Uterus (tissue), 2 donors: ENCODE data around the gene DCLK3.

Experiments used
- POLR2A ChIP-seq, 2 donors: fragments of 450-650 bp; IDR thresholded peaks; one replicate each; pipeline ENCODE4 v1.6.1; 2016; ENCODE audit warnings: antibody characterized with exemption in 2 of 2, mild to moderate bottlenecking in 1 of 2, moderate library complexity in 1 of 2
- TF ChIP-seq, protein P1 (sequence below), 4 experiments: fragments of 200-600 bp in 2 of 4; fragments of 450-650 bp in 2 of 4; sonication (generic) in 2 of 4; IDR thresholded peaks; one replicate each; pipeline ENCODE4 v1.5.1; 2016 to 2019; ENCODE audit warnings: antibody characterized with exemption in 4 of 4, mild to moderate bottlenecking in 2 of 4, moderate library complexity in 1 of 4

DNA sequence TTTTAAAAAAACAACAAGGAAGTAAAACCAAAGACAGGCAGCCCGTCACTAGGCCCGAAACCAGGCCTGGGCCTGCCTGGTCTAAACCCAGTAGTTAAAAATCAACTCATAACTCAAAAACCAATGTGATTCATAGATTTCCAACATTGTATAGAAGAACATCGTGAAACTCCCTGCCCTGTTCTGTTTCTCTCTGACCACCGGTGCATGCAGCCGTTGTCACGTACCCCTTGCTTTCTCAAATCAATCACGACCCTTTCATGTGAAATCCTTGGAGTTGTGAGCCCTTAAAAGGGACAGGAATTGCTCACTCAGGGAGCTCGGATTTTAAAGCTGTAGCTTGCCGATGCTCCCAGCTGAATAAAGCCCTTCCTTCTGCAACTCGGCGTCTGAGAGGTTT lies 89.5 kb downstream of the DCLK3 start:
- TF ChIP-seq, protein P1, sequence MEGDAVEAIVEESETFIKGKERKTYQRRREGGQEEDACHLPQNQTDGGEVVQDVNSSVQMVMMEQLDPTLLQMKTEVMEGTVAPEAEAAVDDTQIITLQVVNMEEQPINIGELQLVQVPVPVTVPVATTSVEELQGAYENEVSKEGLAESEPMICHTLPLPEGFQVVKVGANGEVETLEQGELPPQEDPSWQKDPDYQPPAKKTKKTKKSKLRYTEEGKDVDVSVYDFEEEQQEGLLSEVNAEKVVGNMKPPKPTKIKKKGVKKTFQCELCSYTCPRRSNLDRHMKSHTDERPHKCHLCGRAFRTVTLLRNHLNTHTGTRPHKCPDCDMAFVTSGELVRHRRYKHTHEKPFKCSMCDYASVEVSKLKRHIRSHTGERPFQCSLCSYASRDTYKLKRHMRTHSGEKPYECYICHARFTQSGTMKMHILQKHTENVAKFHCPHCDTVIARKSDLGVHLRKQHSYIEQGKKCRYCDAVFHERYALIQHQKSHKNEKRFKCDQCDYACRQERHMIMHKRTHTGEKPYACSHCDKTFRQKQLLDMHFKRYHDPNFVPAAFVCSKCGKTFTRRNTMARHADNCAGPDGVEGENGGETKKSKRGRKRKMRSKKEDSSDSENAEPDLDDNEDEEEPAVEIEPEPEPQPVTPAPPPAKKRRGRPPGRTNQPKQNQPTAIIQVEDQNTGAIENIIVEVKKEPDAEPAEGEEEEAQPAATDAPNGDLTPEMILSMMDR (IDR thresholded peaks at IDR 0.05) = no peak
- TF ChIP-seq POLR2A (IDR thresholded peaks at IDR 0.05) = no peak
